T-helper 2 cell treated with Interferon-gamma antibody and Interleukin-4, amounts not matched to agents 5 μg/mL and 100 μg/mL, for 36 hours (primary cell): ENCODE results near the gene NMRAL1.
A peak's percentile ranks its signal among the peaks of the same experiment; 100 is the strongest.

Experiments used
- DNase-seq: peaks from one replicate; pipeline ENCODE4 v3.0.0; 2021; ENCODE audit warnings: low spot score
- H3K27ac Mint-ChIP-seq: one replicate; pipeline ENCODE4 v1.8.0; 2021; ENCODE audit warnings: mild to moderate bottlenecking, mixed read lengths
- H3K27me3 Mint-ChIP-seq: one replicate; pipeline ENCODE4 v1.8.0; 2021; ENCODE audit warnings: low read depth, mixed read lengths
- H3K36me3 Mint-ChIP-seq: one replicate; pipeline ENCODE4 v1.8.0; 2021; ENCODE audit warnings: low read depth, mixed read lengths
- H3K4me1 Mint-ChIP-seq: one replicate; pipeline ENCODE4 v1.8.0; 2021; ENCODE audit warnings: low read depth, mixed read lengths
- H3K4me3 Mint-ChIP-seq: one replicate; pipeline ENCODE4 v1.8.0; 2022; ENCODE audit warnings: mild to moderate bottlenecking, moderate library complexity, mixed read lengths
- H3K9me3 Mint-ChIP-seq: one replicate; pipeline ENCODE4 v1.8.0; 2021; ENCODE audit warnings: mixed read lengths

NMRAL1 gene

GRCh38 chr16:4494746-4495490 lies 20.5 kb upstream of the NMRAL1 start:
- H3K9me3 Mint-ChIP-seq: no peaks in the 10 kb centered on the region
- no peaks in the 10 kb centered on the region for H3K27me3 Mint-ChIP-seq
- peaks cover 41% of the 10 kb centered on the region for H3K36me3 Mint-ChIP-seq
- no peak overlapping the region for H3K4me3 Mint-ChIP-seq
- H3K27ac Mint-ChIP-seq: peak overlapping the region; percentile 41
- peaks cover 44% of the 10 kb centered on the region for H3K4me1 Mint-ChIP-seq
- no peak for DNase-seq

GRCh38 chr16:4491898-4492297 lies 17.5 kb upstream of the NMRAL1 start:
- H3K27me3 Mint-ChIP-seq: no peaks in the 10 kb centered on the region
- peaks cover 41% of the 10 kb centered on the region for H3K36me3 Mint-ChIP-seq
- no peak for DNase-seq
- H3K9me3 Mint-ChIP-seq: no peaks in the 10 kb centered on the region
- no peak overlapping the region for H3K27ac Mint-ChIP-seq
- H3K4me3 Mint-ChIP-seq: no peak overlapping the region
- H3K4me1 Mint-ChIP-seq: peaks cover 48% of the 10 kb centered on the region

DNA sequence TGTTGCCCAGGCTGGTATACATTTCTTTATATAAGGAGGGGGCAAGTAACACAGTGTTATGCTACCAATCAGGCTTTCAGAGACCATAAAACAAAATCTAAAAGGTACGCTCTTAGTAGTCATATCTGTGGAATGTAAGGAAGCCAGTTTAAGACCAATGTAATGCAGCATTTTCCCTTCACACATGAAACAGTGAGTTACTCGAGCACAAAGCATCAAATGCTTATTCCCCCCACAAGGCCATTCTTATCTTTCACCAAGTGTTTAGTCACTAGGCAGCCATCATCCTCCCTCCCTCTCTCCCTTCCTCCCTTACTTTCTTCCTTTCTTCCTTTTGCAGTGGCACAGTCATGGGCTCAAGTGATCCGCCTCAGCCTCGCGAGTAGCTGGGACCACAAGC lies 14.6 kb upstream of the NMRAL1 start:
- Mint-ChIP-seq H3K27ac (peak overlapping the region; percentile 96), H3K36me3 (peaks cover 46% of the 10 kb centered on the region), H3K27me3 (no peaks in the 10 kb centered on the region), H3K4me1 (peaks cover 40% of the 10 kb centered on the region), H3K4me3 (peak overlapping the region; percentile 79), H3K9me3 (no peaks in the 10 kb centered on the region)
- DNase-seq: no peak

GRCh38 chr16:4488499-4488967 lies 14.1 kb upstream of the NMRAL1 start:
- H3K27ac Mint-ChIP-seq: peak overlapping the region; percentile 96
- peaks cover 37% of the 10 kb centered on the region for H3K4me1 Mint-ChIP-seq
- no peaks in the 10 kb centered on the region for H3K9me3 Mint-ChIP-seq
- H3K36me3 Mint-ChIP-seq: peaks cover 50% of the 10 kb centered on the region
- H3K4me3 Mint-ChIP-seq: peak overlapping the region; percentile 79
- DNase-seq: no peak
- no peaks in the 10 kb centered on the region for H3K27me3 Mint-ChIP-seq

- Mint-ChIP-seq H3K27ac (peak overlapping the region; percentile 96), H3K36me3 (peaks cover 53% of the 10 kb centered on the region), H3K9me3 (no peaks in the 10 kb centered on the region), H3K4me1 (peaks cover 35% of the 10 kb centered on the region), H3K4me3 (peak overlapping the region; percentile 79), H3K27me3 (no peaks in the 10 kb centered on the region)
- no peak for DNase-seq
Observed at GRCh38 chr16:4487955-4488498, 13.6 kb upstream of the NMRAL1 start.

DNA sequence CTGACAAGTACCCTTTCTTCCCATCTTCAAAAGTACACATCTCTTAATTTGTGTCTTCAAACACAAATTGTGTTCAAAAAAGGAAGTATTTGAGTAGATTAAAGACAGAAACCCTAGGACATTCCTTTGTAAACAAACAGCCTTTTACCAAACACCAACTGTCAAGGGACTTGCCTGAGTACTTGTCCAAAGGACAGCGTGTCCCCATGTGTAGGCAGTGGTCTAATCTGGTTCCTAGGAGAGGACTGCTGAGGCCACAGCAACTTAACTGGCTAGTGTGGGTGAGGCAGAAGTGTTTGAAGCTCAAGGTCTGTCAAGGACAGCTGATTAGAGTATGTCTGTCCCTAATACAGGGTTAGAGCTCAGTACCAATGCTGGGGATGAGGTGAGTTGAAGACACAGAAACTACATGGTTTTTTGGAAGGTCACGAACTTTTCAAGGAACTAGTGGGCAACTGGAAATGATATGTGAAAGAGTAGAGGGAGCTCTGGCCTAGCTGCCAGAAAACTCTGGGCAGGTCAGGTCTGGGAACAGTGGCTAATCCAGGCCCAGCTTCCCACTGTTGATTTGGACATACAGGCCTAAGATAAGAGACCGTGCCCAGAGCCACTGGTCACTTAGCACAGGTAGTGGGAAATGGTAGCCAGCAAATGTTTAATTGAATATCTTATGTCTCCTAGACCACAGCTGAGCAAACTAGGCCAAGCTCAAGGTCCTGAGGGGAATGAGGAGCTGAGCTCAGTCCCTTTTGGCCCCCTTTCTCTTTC lies 11.9 kb upstream of the NMRAL1 start:
- peaks cover 48% of the 10 kb centered on the region for H3K4me1 Mint-ChIP-seq
- peaks cover 58% of the 10 kb centered on the region for H3K36me3 Mint-ChIP-seq
- DNase-seq: no peak
- peak overlapping the region; percentile 96 for H3K27ac Mint-ChIP-seq
- H3K4me3 Mint-ChIP-seq: peak overlapping the region; percentile 35
- no peaks in the 10 kb centered on the region for H3K9me3 Mint-ChIP-seq
- H3K27me3 Mint-ChIP-seq: no peaks in the 10 kb centered on the region

GRCh38 chr16:4481963-4482362 lies 7.5 kb upstream of the NMRAL1 start:
- no peak for DNase-seq
- Mint-ChIP-seq H3K27me3 (no peaks in the 10 kb centered on the region), H3K4me3 (no peak overlapping the region), H3K36me3 (peaks cover 44% of the 10 kb centered on the region), H3K9me3 (no peaks in the 10 kb centered on the region), H3K27ac (peak overlapping the region; percentile 71), H3K4me1 (peaks cover 35% of the 10 kb centered on the region)

DNA sequence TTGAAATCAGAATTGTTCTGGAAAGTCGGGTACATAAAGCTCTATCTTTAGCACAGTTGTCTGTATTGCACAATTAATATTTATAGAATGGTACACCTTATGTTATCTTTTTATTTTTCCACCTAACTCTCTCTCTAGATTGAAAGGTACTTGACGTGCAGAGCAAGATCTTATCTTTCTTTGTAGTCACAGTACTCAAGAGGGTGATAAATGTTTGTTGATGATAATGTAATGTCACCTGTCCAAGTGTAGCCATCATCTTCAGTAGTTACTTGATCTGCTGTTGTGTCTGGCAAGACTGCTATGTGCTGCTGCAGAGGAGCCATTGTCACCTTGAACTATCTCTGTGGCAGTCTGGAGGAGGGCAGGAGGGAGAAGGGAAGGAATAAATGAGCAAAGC lies 7.1 kb upstream of the NMRAL1 start:
- H3K4me3 Mint-ChIP-seq: peak overlapping the region; percentile 47
- H3K27me3 Mint-ChIP-seq: no peaks in the 10 kb centered on the region
- H3K36me3 Mint-ChIP-seq: peaks cover 41% of the 10 kb centered on the region
- H3K27ac Mint-ChIP-seq: peak overlapping the region; percentile 71
- H3K9me3 Mint-ChIP-seq: no peaks in the 10 kb centered on the region
- peaks cover 35% of the 10 kb centered on the region for H3K4me1 Mint-ChIP-seq
- DNase-seq: no peak

DNA sequence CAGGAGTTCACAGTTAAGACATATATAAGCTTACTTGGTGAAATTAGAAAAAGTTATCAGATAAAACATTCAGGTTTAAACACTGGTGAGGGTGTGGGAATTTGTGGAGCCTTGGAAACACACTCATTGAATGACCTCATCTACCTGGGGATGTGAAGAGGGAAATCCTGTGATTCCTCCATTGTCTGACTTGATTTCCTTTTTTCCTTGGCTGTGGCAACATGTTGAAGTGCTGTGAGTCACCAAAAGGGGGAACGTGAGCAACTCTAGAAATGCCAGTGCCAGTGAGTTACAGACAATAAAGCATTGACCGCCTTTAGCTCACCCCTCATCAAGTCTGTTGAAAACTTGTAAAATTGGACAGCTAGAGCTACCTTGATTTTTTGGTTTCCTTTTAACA lies 3.5 kb upstream of the NMRAL1 start:
- Mint-ChIP-seq H3K27me3 (no peaks in the 10 kb centered on the region), H3K4me1 (peaks cover 36% of the 10 kb centered on the region), H3K9me3 (no peaks in the 10 kb centered on the region), H3K4me3 (peak overlapping the region; percentile 75), H3K27ac (peak overlapping the region; percentile 81), H3K36me3 (peaks cover 27% of the 10 kb centered on the region)
- DNase-seq: peak; percentile 18

DNA sequence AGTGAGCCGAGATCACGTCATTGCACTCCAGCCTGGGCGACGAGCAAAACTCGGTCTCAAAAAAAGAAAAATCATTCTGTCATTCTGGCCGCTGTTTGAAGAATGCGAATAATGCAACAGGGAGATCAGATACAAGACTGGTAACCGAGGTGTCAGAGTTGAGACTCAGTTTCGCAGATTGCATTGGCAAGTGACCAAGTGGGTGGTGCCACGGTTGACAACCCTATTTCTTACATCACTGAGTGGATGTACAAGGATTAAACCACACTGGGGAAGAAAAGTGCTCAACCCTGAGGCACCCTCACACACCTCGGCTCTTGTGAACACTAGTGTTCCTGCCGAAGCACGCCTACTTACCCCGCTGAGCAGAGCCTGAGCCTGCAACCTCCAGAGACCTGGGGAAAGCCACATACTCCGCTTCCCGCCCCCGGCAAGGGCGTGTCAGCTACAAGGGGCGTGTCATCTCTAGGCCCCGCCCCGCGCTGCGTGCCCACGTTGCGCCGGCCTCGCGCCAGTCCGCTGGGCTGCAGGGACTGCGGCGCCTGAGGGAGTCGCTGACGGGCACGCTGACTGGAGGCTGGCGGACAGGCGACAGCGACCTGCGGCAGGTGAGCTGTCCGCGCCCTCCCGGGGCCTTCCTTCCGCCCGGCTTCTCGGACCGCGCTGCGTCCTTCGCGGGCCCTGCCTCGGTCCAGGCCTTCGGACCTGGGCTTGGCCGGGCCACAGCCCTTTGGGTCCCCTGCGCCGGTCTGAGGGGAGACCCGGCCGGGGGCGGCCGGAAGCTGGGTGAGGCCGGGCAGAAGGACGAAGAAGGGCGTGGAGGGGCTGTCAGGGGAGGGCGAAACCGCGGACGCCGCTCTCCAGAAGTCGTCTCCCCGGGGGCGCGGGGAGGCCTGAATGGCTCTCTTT lies 1.7 kb upstream of the NMRAL1 start, which contains the start of gene HMOX2:
TSS of gene HMOX2 (plus strand) at position 519 of the 909 bp plus-strand sequence. CDS start 29,127 bp downstream, outside the sequence.
- Mint-ChIP-seq H3K9me3 (no peaks in the 10 kb centered on the region), H3K27me3 (no peaks in the 10 kb centered on the region), H3K4me3 (peak within 1 kb of the TSS; percentile 75), H3K36me3 (peaks cover 18% of the 10 kb centered on the region), H3K27ac (peak within 1 kb of the TSS; percentile 93), H3K4me1 (peaks cover 24% of the 10 kb centered on the region)
- peak; percentile 96 for DNase-seq

DNA sequence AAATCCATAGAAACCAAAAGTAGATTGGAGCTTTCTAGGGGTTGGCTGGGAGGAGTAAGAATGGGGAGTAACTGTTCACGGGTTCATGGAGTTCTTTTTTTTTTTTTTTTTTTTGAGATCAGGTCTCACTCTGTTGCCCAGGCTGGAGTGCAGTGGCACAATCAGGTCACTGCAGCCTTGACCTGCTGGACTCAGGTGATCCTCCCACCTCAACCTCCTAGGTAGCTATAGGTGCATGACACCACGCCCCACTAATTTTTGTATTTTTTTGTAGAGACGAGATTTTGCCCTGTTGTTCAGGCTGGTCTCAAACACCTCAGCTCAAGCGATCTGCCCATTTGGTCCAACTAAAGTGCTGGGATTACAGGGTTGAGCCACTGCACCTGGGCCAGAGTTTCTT lies 1.5 kb downstream of the NMRAL1 start:
- peaks cover 17% of the 10 kb centered on the region for H3K4me1 Mint-ChIP-seq
- no peaks in the 10 kb centered on the region for H3K27me3 Mint-ChIP-seq
- no peak for DNase-seq
- H3K4me3 Mint-ChIP-seq: peak overlapping the region; percentile 16
- H3K36me3 Mint-ChIP-seq: peaks cover 13% of the 10 kb centered on the region
- H3K9me3 Mint-ChIP-seq: no peaks in the 10 kb centered on the region
- peak overlapping the region; percentile 24 for H3K27ac Mint-ChIP-seq

- peaks cover 12% of the 10 kb centered on the region for H3K36me3 Mint-ChIP-seq
- H3K27me3 Mint-ChIP-seq: no peaks in the 10 kb centered on the region
- H3K4me1 Mint-ChIP-seq: peaks cover 12% of the 10 kb centered on the region
- no peak overlapping the region for H3K4me3 Mint-ChIP-seq
- no peaks in the 10 kb centered on the region for H3K9me3 Mint-ChIP-seq
- no peak for DNase-seq
- H3K27ac Mint-ChIP-seq: no peak overlapping the region
Observed at GRCh38 chr16:4471869-4472268, 2.6 kb downstream of the NMRAL1 start.

DNA sequence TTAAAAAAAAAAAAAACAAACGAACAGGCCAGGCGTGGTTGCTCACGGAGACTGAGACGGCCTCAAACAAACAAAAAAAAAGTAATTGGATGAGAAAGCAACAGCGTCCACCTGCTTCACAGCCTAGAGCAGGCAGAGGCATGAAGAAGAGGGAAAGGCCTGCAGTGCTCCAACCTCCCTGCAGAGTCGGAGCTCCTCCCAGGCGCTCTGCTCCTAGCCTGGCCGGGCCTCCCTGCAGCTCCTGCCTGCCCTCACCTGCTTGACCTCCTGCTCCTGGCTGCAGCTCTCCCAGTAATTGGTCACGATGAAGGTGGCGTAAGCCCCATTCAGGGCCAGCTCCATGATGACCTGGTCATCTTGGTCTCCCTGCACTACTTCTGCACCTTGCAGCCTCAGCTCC lies 5.5 kb downstream of the NMRAL1 start:
- Mint-ChIP-seq H3K27me3 (no peaks in the 10 kb centered on the region), H3K4me3 (no peak overlapping the region), H3K4me1 (peaks cover 10% of the 10 kb centered on the region), H3K36me3 (peaks cover 24% of the 10 kb centered on the region), H3K9me3 (no peaks in the 10 kb centered on the region), H3K27ac (no peak overlapping the region)
- DNase-seq: no peak
